Mucosa of descending colon (tissue), 3 donors: Measurements from ENCODE around the gene OSBPL10. TPM values are rescaled to one million over a fixed set of nuclear protein-coding genes. Genes with fewer than 3 reads are reported as not detected.
A peak's percentile ranks its signal among the peaks of the same experiment; 100 is the strongest.

Experiments used
- ATAC-seq: fragments of 200-7000 bp; cut with Tn5 transposase; one replicate; pipeline ENCODE4 v1.9.1; 2020; ENCODE audit warnings: mild to moderate bottlenecking, moderate library complexity
- DNase-seq, 3 donors: peaks; one replicate each; pipeline ENCODE4 v3.0.0-alpha.2; 2020
- H3K36me3 ChIP-seq: fragments of 200-600 bp; one replicate; pipeline ENCODE4 v1.8.0; 2021; ENCODE audit warnings: low read depth, mild to moderate bottlenecking
- H3K4me1 ChIP-seq: fragments of 200-600 bp; one replicate; pipeline ENCODE4 v1.8.0; 2021; ENCODE audit warnings: low read depth, mild to moderate bottlenecking
- H3K4me3 ChIP-seq: fragments of 200-600 bp; one replicate; pipeline ENCODE4 v1.8.0; 2021; ENCODE audit warnings: mild to moderate bottlenecking
- H3K9me3 ChIP-seq: fragments of 200-600 bp; one replicate; pipeline ENCODE4 v1.8.0; 2021; ENCODE audit warnings: mild to moderate bottlenecking
- intact Hi-C, 2 donors: fragments of 100-400 bp; cut with DNase I in 1 of 2; cut with micrococcal nuclease in 1 of 2; formaldehyde crosslinking; loops; one replicate each; pipeline versions ENCODE4 v1.11.0 to v1.11.1; 2022; cut with DNase I, micrococcal nuclease
- total RNA-seq, 3 donors: library from RNA; stranded (reverse); fragmentation: NEBNext Ultra II Directional in 2 of 3; extraction: Animal tissue kit (Norgen Biotek cat#: 25700) in 2 of 3; gene quantifications; one replicate each; pipeline versions ENCODE4 v1.2.1 to v1.2.4, GENCODE V29; 2021 to 2023
- TF ChIP-seq, protein P1 (sequence below): fragments of 200-600 bp; IDR thresholded peaks from one replicate; pipeline ENCODE4 v1.8.0; 2022; ENCODE audit warnings: antibody characterized with exemption, mild to moderate bottlenecking
- donor health status: DM: no; HTN: no; CAD: no; lungs with moderate emphysema.
- donor health status: DM: no; HTN: no; CAD: no.
- donor health status: DM: no; HTN: yes; CAD: no.

Gene OSBPL10
- total RNA-seq, 3 donors from 2014 or later, result 15.7 to 23.9 (median 16.6) TPM

DNA sequence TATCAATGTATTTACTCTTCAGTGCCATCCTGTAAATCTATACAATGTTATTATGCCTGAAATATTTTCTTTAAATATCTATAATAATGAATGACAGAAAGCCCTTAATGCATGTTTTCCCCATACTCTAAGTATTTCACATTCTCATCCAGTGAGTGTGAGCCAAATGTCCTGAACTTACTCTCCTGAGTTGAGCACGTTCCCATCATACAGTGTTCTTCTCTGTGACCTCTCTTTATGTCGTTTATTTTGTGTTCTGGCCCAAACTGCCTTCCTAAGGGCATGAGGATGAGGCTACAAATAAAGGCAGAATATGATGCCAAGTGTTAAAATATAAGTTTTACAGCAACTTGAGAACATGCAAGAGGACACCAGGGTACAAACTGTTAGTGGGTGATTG is 3.3 kb downstream of the OSBPL10 start:
- intact Hi-C loops, result no loop called here
- H3K36me3 ChIP-seq, result no peaks in the 10 kb centered on the region
- DNase-seq (no peak), ATAC-seq (no peak)
- H3K4me3 ChIP-seq, result no peak overlapping the region
- peaks cover 7% of the 10 kb centered on the region for H3K4me1 ChIP-seq
- no peaks in the 10 kb centered on the region for H3K9me3 ChIP-seq
- TF ChIP-seq, protein P1, sequence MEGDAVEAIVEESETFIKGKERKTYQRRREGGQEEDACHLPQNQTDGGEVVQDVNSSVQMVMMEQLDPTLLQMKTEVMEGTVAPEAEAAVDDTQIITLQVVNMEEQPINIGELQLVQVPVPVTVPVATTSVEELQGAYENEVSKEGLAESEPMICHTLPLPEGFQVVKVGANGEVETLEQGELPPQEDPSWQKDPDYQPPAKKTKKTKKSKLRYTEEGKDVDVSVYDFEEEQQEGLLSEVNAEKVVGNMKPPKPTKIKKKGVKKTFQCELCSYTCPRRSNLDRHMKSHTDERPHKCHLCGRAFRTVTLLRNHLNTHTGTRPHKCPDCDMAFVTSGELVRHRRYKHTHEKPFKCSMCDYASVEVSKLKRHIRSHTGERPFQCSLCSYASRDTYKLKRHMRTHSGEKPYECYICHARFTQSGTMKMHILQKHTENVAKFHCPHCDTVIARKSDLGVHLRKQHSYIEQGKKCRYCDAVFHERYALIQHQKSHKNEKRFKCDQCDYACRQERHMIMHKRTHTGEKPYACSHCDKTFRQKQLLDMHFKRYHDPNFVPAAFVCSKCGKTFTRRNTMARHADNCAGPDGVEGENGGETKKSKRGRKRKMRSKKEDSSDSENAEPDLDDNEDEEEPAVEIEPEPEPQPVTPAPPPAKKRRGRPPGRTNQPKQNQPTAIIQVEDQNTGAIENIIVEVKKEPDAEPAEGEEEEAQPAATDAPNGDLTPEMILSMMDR, result no peak

DNA sequence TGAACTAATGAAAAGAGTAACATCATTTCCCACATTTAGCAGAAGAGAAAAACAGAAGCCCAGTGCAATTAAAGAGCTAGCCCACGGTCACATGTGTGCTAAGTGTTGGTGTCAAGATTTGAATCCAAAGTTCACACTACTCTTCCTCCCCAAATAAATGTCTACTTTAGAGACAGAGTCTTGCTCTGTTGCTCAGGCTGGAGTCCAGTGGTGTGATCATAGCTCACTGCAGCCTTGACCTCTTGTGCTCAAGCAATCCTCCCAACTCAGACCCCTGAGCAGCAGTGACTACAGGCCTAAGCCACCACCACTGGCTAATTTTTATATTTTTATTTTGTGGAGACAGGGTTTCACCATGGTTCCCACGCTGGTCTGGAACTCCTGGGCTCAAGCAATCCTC is 4.8 kb downstream of the OSBPL10 start:
- intact Hi-C loops, result no loop called here
- ATAC-seq, result no peak

DNA sequence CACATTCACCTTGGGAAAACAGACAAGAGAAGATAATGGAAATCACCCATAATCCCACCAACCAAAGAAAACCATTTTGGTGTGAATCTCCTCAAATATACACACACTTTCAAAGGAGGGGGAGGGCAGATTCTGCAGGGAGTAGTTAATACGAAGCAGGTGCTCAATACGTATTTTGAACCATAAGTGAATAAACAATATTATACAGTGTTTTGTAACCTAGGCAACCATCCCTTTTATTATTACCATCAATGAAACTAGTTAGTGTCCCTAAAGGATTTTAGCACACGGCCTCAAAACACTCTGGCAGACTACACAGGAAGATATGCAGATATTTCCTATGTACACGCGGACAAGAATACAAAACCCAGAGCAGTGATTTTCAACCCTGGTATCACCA is 6.1 kb downstream of the OSBPL10 start:
- peaks cover 3% of the 10 kb centered on the region for H3K4me1 ChIP-seq

More for the DNA sequence above, 4.8 kb downstream of the OSBPL10 start:
- no peak for DNase-seq
- TF ChIP-seq, protein P1, result no peak
- Histone ChIP-seq H3K4me1 (peaks cover 7% of the 10 kb centered on the region), H3K9me3 (no peaks in the 10 kb centered on the region), H3K36me3 (no peaks in the 10 kb centered on the region), H3K4me3 (no peak overlapping the region)

DNA sequence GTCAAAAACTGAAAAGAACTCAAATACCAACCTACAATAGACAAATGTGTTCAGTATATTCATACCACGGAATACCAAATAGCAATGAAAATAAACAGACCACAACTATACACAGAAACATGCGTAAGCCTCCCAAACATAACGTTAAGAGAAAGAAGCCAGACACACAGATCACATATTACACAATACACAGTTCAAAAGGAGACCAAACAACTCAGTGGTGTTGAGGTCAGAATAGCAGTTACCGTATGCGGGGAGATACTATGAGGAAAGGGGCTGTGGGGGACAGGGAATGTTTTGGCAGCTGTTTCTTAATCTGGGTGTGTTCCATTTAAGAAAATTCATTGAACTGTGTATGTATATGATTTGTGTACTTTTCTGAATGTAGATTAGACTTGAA is 6.6 kb downstream of the OSBPL10 start:
- H3K9me3 ChIP-seq, result no peaks in the 10 kb centered on the region
- no peak overlapping the region for H3K4me3 ChIP-seq
- no peaks in the 10 kb centered on the region for H3K4me1 ChIP-seq
- ATAC-seq (peak; percentile 30), DNase-seq (no peak)
- no peaks in the 10 kb centered on the region for H3K36me3 ChIP-seq
- intact Hi-C loops, result no loop called here
- TF ChIP-seq, protein P1, result no peak

More for the DNA sequence above, 6.1 kb downstream of the OSBPL10 start:
- ATAC-seq (no peak), DNase-seq (no peak)
- TF ChIP-seq, protein P1, result no peak
- intact Hi-C loops, result no loop called here
- Histone ChIP-seq H3K4me3 (no peak overlapping the region), H3K36me3 (no peaks in the 10 kb centered on the region), H3K9me3 (no peaks in the 10 kb centered on the region)

DNA sequence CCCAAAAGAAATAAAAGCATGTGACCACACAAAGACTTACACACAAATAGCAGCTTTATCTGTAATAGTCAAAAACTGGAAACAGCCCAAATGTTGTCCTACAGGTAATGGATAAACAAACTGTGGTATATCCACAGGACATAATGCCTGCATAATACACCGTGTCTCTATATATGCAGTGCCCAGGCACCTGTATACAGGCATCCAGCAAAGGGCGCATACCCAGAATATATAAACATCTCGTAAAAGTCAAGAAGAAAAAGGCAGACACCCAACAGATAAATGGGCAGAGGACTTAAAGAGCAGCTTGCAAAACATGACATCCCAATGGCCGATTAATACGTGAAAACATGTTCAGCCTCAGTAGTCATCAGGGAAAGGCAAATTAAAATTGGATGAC is 7.2 kb downstream of the OSBPL10 start:
- H3K4me3 ChIP-seq, result no peak overlapping the region
- DNase-seq (no peak), ATAC-seq (no peak)
- no peaks in the 10 kb centered on the region for H3K36me3 ChIP-seq
- TF ChIP-seq, protein P1, result no peak
- intact Hi-C loops, result no loop called here
- H3K9me3 ChIP-seq, result no peaks in the 10 kb centered on the region
- H3K4me1 ChIP-seq, result no peaks in the 10 kb centered on the region

DNA sequence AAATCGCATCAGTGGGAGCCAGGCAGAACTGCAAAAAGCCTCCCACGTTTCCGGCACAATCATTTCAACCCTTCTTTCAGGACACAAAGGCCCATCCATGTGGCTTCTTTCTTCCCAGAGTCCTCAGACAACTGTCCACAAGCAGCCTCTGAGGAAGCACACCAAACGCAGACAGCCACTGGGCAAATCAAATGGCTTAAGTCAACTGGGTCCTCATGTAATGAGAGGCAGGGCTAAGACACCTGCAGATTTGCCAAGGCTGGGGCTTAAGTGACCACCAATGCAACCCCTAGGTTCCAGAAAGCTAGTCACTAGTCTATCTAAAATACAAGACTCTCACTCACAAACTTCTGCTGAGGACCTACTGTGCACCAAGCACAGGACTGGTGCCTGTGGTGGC is 8.0 kb downstream of the OSBPL10 start:
- intact Hi-C loops, result no loop called here
- Histone ChIP-seq H3K4me1 (no peaks in the 10 kb centered on the region), H3K36me3 (no peaks in the 10 kb centered on the region), H3K4me3 (no peak overlapping the region), H3K9me3 (no peaks in the 10 kb centered on the region)
- DNase-seq, result no peak
- TF ChIP-seq, protein P1, result no peak
- no peak for ATAC-seq
